ENCODE data around the gene FOXK2. TPM values are rescaled to one million over a fixed set of nuclear protein-coding genes. Genes with fewer than 3 reads are reported as not detected.

FOXK2 gene
- total and polyA plus RNA-seq, 2 donors (not counting 3 experiments of a cell fraction or from before 2014, with no cell fraction given), result 33.4 to 79.3 TPM

DNA sequence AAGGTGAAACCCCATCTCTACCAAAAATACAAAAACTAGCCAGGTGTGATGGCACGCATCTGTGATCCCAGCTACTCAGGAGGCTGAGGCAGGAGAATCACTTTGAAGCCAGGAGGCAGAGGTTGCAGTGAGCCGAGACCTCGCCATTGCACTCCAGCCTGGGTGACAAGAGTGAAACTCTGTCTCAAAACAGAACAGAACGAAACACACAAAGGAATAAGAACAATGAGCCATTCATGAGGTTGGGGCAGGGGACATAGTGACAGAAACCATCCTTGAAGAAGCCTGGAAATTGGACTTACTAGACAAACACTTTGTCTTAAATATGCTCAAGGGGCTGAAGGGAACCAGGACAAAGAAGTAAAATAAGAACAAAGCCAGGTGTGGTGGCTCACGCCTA, 89.3 kb downstream of the FOXK2 start:
- TF ChIP-seq POLR2A (IDR thresholded peaks at IDR 0.05; ENCODE audit: low read depth, low read length), result no peak
- TF ChIP-seq EZH2 (IDR thresholded peaks at IDR 0.05; ENCODE audit: borderline replicate concordance, low read depth, low read length, severe bottlenecking), result no peak
- no peak for TF ChIP-seq MYC (IDR thresholded peaks at IDR 0.05; ENCODE audit: low read depth, low read length)
- TF ChIP-seq POLR2AphosphoS5 (IDR thresholded peaks at IDR 0.05; ENCODE audit: insufficient read depth, low read depth, low read length), result no peak
- TF ChIP-seq, protein P1, sequence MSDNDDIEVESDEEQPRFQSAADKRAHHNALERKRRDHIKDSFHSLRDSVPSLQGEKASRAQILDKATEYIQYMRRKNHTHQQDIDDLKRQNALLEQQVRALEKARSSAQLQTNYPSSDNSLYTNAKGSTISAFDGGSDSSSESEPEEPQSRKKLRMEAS (IDR thresholded peaks at IDR 0.05; ENCODE audit: insufficient read depth, insufficient read length), result no peak
- TF ChIP-seq, protein P2, sequence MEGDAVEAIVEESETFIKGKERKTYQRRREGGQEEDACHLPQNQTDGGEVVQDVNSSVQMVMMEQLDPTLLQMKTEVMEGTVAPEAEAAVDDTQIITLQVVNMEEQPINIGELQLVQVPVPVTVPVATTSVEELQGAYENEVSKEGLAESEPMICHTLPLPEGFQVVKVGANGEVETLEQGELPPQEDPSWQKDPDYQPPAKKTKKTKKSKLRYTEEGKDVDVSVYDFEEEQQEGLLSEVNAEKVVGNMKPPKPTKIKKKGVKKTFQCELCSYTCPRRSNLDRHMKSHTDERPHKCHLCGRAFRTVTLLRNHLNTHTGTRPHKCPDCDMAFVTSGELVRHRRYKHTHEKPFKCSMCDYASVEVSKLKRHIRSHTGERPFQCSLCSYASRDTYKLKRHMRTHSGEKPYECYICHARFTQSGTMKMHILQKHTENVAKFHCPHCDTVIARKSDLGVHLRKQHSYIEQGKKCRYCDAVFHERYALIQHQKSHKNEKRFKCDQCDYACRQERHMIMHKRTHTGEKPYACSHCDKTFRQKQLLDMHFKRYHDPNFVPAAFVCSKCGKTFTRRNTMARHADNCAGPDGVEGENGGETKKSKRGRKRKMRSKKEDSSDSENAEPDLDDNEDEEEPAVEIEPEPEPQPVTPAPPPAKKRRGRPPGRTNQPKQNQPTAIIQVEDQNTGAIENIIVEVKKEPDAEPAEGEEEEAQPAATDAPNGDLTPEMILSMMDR (IDR thresholded peaks at IDR 0.05; ENCODE audit: extremely low read depth in 1 of 2, insufficient read depth in 1 of 2, low read depth in 1 of 2, low read length in 2 of 2), result no peak
- no peak for TF ChIP-seq FOS (IDR thresholded peaks at IDR 0.05; ENCODE audit: borderline replicate concordance, insufficient read depth, low read length)
- TF ChIP-seq JUN (IDR thresholded peaks at IDR 0.05; ENCODE audit: borderline replicate concordance, insufficient read depth, insufficient read length, low read depth), result no peak
- no peak for TF ChIP-seq GATA2 (IDR thresholded peaks at IDR 0.05; ENCODE audit: insufficient read depth, insufficient read length, low read depth, low read length)
- Histone ChIP-seq H3K9ac (replicated peaks; ENCODE audit: extremely low read depth, insufficient read depth, low read length) (no peak overlapping the region), H3K79me2 (ENCODE audit: control insufficient read depth, insufficient read depth, low read length) (no peaks in the 10 kb centered on the region), H3K4me3 (replicated peaks in 1 of 3; ENCODE audit: insufficient read depth in 1 of 3, low read depth in 1 of 3, low read length in 3 of 3) (no peak overlapping the region), H3K9me1 (replicated peaks; ENCODE audit: control insufficient read depth, extremely low read depth, insufficient read depth, low read length) (no peaks in the 10 kb centered on the region), H4K20me1 (replicated peaks; ENCODE audit: control insufficient read depth, extremely low read depth, insufficient read depth, low read length) (no peaks in the 10 kb centered on the region), H2AFZ (ENCODE audit: low read depth, low read length) (no peak overlapping the region), H3K27me3 (ENCODE audit: control insufficient read depth in 2 of 2, insufficient read depth in 2 of 2, low read length in 2 of 2) (no peaks in the 10 kb centered on the region), H3K4me2 (ENCODE audit: insufficient read depth, low read length) (no peak overlapping the region), H3K36me3 (ENCODE audit: control insufficient read depth in 2 of 2, extremely low read depth in 1 of 2, insufficient read depth in 2 of 2, low read length in 2 of 2) (peaks cover 0 to 14% of the 10 kb centered on the region in 2 experiments), H3K9me3 (replicated peaks; ENCODE audit: control insufficient read depth, insufficient read depth, low read length) (no peaks in the 10 kb centered on the region), H3K27ac (ENCODE audit: insufficient read depth, low read depth, low read length) (no peak overlapping the region), H3K4me1 (ENCODE audit: control insufficient read depth, extremely low read depth, insufficient read depth, low read length) (peaks cover 5% of the 10 kb centered on the region)
- intact Hi-C loops (cut with micrococcal nuclease), result no loop called here
- dilution Hi-C loops (cut with MboI; ENCODE audit: extremely low pct_ligation_motif_present, low sequenced_read_pairs), result no loop called here
- FAIRE-seq (no peak), DNase-seq (ENCODE audit: low read depth, low spot score) (no peak)
- POLR2A ChIA-PET, result no interaction called here
- BruUV-seq (replicated peaks), result no TSS peak
- CTCF ChIA-PET, result interaction anchor here (0.6 kb wide), 1 partner anchor 153 kb away, joined by 3 read pairs; no protein-coding TSS in a partner anchor

Data from endothelial cell of umbilical vein (primary cell).